Trophoblast cell (in vitro differentiated cells and primary cell): ENCODE data around the gene TNRC6C.

Experiments
- DNase-seq, 2 donors: peaks; one replicate each; pipeline ENCODE4 v3.0.0-alpha.2; 2016
- H2AFZ ChIP-seq: 2 replicates; pipeline ENCODE4 v1.6.1; 2013; ENCODE audit warnings: low read length, moderate library complexity, mild to moderate bottlenecking; ENCODE audit not compliant: insufficient read depth, poor library complexity
- H2AK5ac ChIP-seq: 2 replicates; pipeline ENCODE4 v1.6.1; 2013; ENCODE audit warnings: mild to moderate bottlenecking, low read length
- H2BK120ac ChIP-seq: 2 replicates; pipeline ENCODE4 v1.6.1; 2013; ENCODE audit warnings: low read length, mild to moderate bottlenecking, moderate library complexity; ENCODE audit not compliant: insufficient read depth, poor library complexity
- H2BK12ac ChIP-seq: 2 replicates; pipeline ENCODE4 v1.6.1; 2013; ENCODE audit warnings: mild to moderate bottlenecking, low read length, moderate library complexity
- H2BK5ac ChIP-seq: 2 replicates; pipeline ENCODE4 v1.6.1; 2013; ENCODE audit warnings: low read length, low read depth, moderate library complexity, mild to moderate bottlenecking; ENCODE audit not compliant: poor library complexity
- H3K14ac ChIP-seq: 2 replicates; pipeline ENCODE4 v1.6.1; 2013; ENCODE audit warnings: mild to moderate bottlenecking, low read length
- H3K18ac ChIP-seq: 2 replicates; pipeline ENCODE4 v1.6.1; 2013; ENCODE audit warnings: mild to moderate bottlenecking, low read length
- H3K23ac ChIP-seq: 2 replicates; pipeline ENCODE4 v1.6.1; 2013; ENCODE audit warnings: low read length
- H3K27ac ChIP-seq: 2 replicates; pipeline ENCODE4 v1.5.1; 2013; ENCODE audit warnings: low read depth, mild to moderate bottlenecking, inconsistent platforms, low read length, moderate library complexity
- H3K27me3 ChIP-seq: 2 replicates; pipeline ENCODE4 v1.6.1; 2013; ENCODE audit warnings: inconsistent platforms, mild to moderate bottlenecking, low read length, moderate library complexity; ENCODE audit not compliant: insufficient read depth
- H3K36me3 ChIP-seq, 2 experiments: 1 replicate in 1 of 2; 2 replicates in 1 of 2; pipeline ENCODE4 v1.6.1; 2013; ENCODE audit warnings: low read length in 2 of 2, mild to moderate bottlenecking in 2 of 2, moderate library complexity in 1 of 2; ENCODE audit not compliant: insufficient read depth in 2 of 2, control insufficient read depth in 1 of 2
- H3K4ac ChIP-seq: 2 replicates; pipeline ENCODE4 v1.6.1; 2013; ENCODE audit warnings: low read depth, mild to moderate bottlenecking, low read length, moderate library complexity
- H3K4me1 ChIP-seq, 2 experiments: 1 replicate in 1 of 2; 2 replicates in 1 of 2; pipeline ENCODE4 v1.6.1; 2013; ENCODE audit warnings: low read length in 2 of 2, mild to moderate bottlenecking in 2 of 2, moderate library complexity in 1 of 2; ENCODE audit not compliant: insufficient read depth in 2 of 2, control insufficient read depth in 1 of 2
- H3K4me2 ChIP-seq: 2 replicates; pipeline ENCODE4 v1.6.1; 2013; ENCODE audit warnings: inconsistent platforms, mild to moderate bottlenecking, low read length, moderate library complexity
- H3K4me3 ChIP-seq: 2 replicates; pipeline ENCODE4 v1.5.1; 2013; ENCODE audit warnings: mild to moderate bottlenecking, low read depth, low read length, inconsistent platforms
- H3K79me1 ChIP-seq: one replicate; pipeline ENCODE4 v1.6.1; 2013; ENCODE audit warnings: low read length
- H3K79me2 ChIP-seq: 2 replicates; pipeline ENCODE4 v1.6.1; 2013; ENCODE audit warnings: low read length, mild to moderate bottlenecking; ENCODE audit not compliant: control insufficient read depth, insufficient read depth, poor library complexity
- H3K9ac ChIP-seq: 2 replicates; pipeline ENCODE4 v1.6.1; 2013; ENCODE audit warnings: mild to moderate bottlenecking, low read length
- H3K9me3 ChIP-seq: 2 replicates; pipeline ENCODE4 v1.6.1; 2013; ENCODE audit warnings: low read depth, mild to moderate bottlenecking, control low read depth, inconsistent platforms, low read length; ENCODE audit not compliant: insufficient read depth
- H4K12ac ChIP-seq: 2 replicates; pipeline ENCODE4 v1.6.1; 2013; ENCODE audit warnings: low read depth, mild to moderate bottlenecking, low read length, moderate library complexity
- H4K8ac ChIP-seq: 2 replicates; pipeline ENCODE4 v1.6.1; 2013; ENCODE audit warnings: low read depth, mild to moderate bottlenecking, low read length, moderate library complexity
- H4K91ac ChIP-seq: one replicate; pipeline ENCODE4 v1.6.1; 2013; ENCODE audit warnings: low read depth, mild to moderate bottlenecking, low read length, moderate library complexity
- WGBS: extraction: QIAGEN DNeasy Blood & Tissue Kit; methylation state at CpG from one replicate; pipeline ENCODE4 v1.1.7; 2013; ENCODE audit warnings: missing lambda C conversion rate; ENCODE audit not compliant: insufficient read length, insufficient coverage; ENCODE audit errors: extremely low coverage; 5-methylcytosine and 5-hydroxymethylcytosine counted together

Gene TNRC6C

GRCh38 chr17:78126895-78127238 lies 168.4 kb downstream of the TNRC6C start:
- Histone ChIP-seq H2BK12ac (no peak overlapping the region), H2AFZ (no peak overlapping the region), H2AK5ac (no peak overlapping the region), H2BK120ac (no peak overlapping the region), H3K27me3 (no peaks in the 10 kb centered on the region), H3K4me3 (no peak overlapping the region), H3K23ac (no peak overlapping the region), H3K79me1 (peaks cover 14% of the 10 kb centered on the region), H3K9ac (no peak overlapping the region), H2BK5ac (no peak overlapping the region), H3K4me1 (peaks cover 6 to 16% of the 10 kb centered on the region in 2 experiments), H3K36me3 (peaks cover 45 to 47% of the 10 kb centered on the region in 2 experiments), H4K91ac (no peak overlapping the region), H3K14ac (no peak overlapping the region), H3K79me2 (peaks cover 10% of the 10 kb centered on the region), H3K9me3 (peaks cover 2% of the 10 kb centered on the region), H3K4ac (peak overlapping the region; percentile 4), H4K12ac (no peak overlapping the region), H3K4me2 (peak overlapping the region; percentile 68), H3K18ac (peak overlapping the region; percentile 48), H3K27ac (no peak overlapping the region), H4K8ac (peak overlapping the region; percentile 24)
- DNase-seq = no peak
- WGBS = no CpG with 5 or more reads among the region's 6 CpGs

DNA sequence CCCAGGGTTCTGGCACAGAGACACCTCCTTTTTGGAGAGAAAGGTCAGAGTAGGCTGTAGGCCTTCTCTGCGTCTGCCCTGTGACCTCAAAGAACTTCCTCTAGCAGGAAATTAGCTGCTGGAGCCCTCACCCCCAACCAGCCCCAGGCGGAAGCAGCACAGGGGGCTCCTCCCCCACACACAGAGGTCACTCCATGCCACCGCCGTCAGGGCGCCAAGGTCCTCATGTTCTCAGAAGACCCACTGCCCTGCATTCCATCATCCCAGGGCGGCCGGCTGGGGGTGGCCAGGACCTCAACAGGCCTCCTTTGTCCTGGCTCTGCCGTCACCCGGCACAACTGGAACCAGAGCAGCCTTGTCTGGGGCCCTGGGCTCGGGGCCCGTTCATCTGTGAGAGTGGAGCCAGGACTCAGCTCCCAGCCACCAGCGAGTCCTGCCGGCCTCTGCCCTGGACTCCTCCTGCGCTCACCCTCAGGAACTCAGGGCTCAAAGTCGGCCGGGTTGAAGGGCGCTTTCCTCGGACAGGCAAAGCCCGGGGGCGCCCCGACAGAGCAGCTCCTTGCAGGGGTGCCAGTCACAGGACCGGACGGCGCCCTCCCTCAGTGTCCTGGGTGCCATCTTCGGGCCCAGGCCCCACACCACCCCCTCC lies 168.9 kb downstream of the TNRC6C start:
- H2BK12ac ChIP-seq = peak overlapping the region; percentile 30
- H3K4ac ChIP-seq = peak overlapping the region; percentile 23
- H3K27me3 ChIP-seq = no peaks in the 10 kb centered on the region
- peaks cover 10% of the 10 kb centered on the region for H3K79me2 ChIP-seq
- peaks cover 6 to 18% of the 10 kb centered on the region in 2 experiments for H3K4me1 ChIP-seq
- peaks cover 14% of the 10 kb centered on the region for H3K79me1 ChIP-seq
- H3K23ac ChIP-seq = no peak overlapping the region
- H2BK120ac ChIP-seq = peak overlapping the region; percentile 89
- H4K12ac ChIP-seq = peak overlapping the region; percentile 76
- H3K9ac ChIP-seq = peak overlapping the region; percentile 14
- no peak for DNase-seq
- peak overlapping the region; percentile 55 for H2AK5ac ChIP-seq
- peak overlapping the region; percentile 69 for H3K27ac ChIP-seq
- peak overlapping the region; percentile 84 for H3K14ac ChIP-seq
- WGBS = no CpG with 5 or more reads among the region's 25 CpGs
- H3K36me3 ChIP-seq = peaks cover 40 to 42% of the 10 kb centered on the region in 2 experiments
- H3K9me3 ChIP-seq = peaks cover 2% of the 10 kb centered on the region
- peak overlapping the region; percentile 87 for H3K18ac ChIP-seq
- H2BK5ac ChIP-seq = peak overlapping the region; percentile 92
- H2AFZ ChIP-seq = peak overlapping the region; percentile 32
- H4K91ac ChIP-seq = peak overlapping the region; percentile 91
- H3K4me3 ChIP-seq = peak overlapping the region; percentile 79
- peak overlapping the region; percentile 90 for H4K8ac ChIP-seq
- H3K4me2 ChIP-seq = peak overlapping the region; percentile 68

DNA sequence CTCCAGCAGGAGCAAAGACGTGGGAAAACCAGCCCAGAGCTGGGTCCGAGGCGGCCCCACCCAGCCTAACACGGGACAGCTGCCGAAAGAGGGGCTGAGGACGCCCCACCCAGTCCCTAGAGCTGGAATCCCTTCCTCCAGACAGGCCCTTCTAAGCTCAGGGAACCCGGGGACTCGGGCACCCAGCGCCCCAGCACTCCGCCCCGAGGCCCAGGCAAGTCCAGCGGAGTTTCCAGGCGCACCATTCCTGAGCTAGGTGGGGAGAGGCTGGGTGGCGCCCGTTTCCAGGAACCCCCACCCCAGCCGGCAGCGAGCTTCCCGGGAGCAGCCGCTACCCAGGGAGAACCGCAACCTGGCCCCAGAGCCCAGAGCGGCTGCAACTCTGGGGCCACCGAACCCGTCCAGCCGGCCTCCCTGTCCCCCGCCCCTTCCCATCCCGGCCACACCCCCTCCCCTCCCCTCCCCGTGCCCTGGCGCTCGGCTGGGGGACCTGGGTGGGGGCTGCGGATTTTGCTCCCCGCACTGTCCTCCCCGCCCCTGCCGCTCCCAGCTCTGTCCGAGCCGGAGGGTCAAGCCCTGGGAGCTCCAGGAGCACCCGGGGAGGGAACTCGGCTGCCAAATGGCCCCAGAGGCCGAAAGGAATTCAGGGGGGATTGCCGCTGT lies 169.5 kb downstream of the TNRC6C start:
- WGBS = no CpG with 5 or more reads among the region's 39 CpGs
- H3K4me3 ChIP-seq = peak overlapping the region; percentile 79

GRCh38 chr17:78128551-78129350 lies 170.2 kb downstream of the TNRC6C start, which contains the start of gene TMC6:
Gene TMC6, minus strand, starts transcription at chr17:78128755. Its CDS starts 1,923 bp downstream, at chr17:78126832.
- Histone ChIP-seq H3K36me3 (peaks cover 27 to 28% of the 10 kb centered on the region in 2 experiments), H3K9me3 (peaks cover 2% of the 10 kb centered on the region), H2AK5ac (peak within 1 kb of the TSS; percentile 55), H4K8ac (peak within 1 kb of the TSS; percentile 90), H3K4me3 (peak within 1 kb of the TSS; percentile 79), H2BK5ac (peak within 1 kb of the TSS; percentile 92), H3K4ac (peak within 1 kb of the TSS; percentile 37), H3K79me1 (peaks cover 14% of the 10 kb centered on the region), H4K91ac (peak within 1 kb of the TSS; percentile 91), H3K18ac (peak within 1 kb of the TSS; percentile 87), H2BK12ac (peak within 1 kb of the TSS; percentile 32), H3K14ac (peak within 1 kb of the TSS; percentile 84), H3K27me3 (no peaks in the 10 kb centered on the region), H3K4me2 (peak within 1 kb of the TSS; percentile 88), H2AFZ (peak within 1 kb of the TSS; percentile 74), H2BK120ac (peak within 1 kb of the TSS; percentile 89), H3K27ac (peak within 1 kb of the TSS; percentile 83), H3K79me2 (peaks cover 10% of the 10 kb centered on the region), H3K23ac (no peak within 1 kb of the TSS), H3K4me1 (peaks cover 6 to 20% of the 10 kb centered on the region in 2 experiments), H3K9ac (peak within 1 kb of the TSS; percentile 85), H4K12ac (peak within 1 kb of the TSS; percentile 76)
- no CpG with 5 or more reads among the region's 54 CpGs for WGBS
- peak; percentile 40 to 70 for DNase-seq

More for the DNA sequence above, 169.5 kb downstream of the TNRC6C start:
- peaks cover 2% of the 10 kb centered on the region for H3K9me3 ChIP-seq
- H4K91ac ChIP-seq = peak overlapping the region; percentile 91
- H3K9ac ChIP-seq = peak overlapping the region; percentile 85
- H3K23ac ChIP-seq = no peak overlapping the region
- peak overlapping the region; percentile 74 for H2AFZ ChIP-seq
- H3K79me1 ChIP-seq = peaks cover 14% of the 10 kb centered on the region
- peak overlapping the region; percentile 83 for H3K27ac ChIP-seq
- H4K8ac ChIP-seq = peak overlapping the region; percentile 90
- peaks cover 6 to 20% of the 10 kb centered on the region in 2 experiments for H3K4me1 ChIP-seq
- H3K27me3 ChIP-seq = no peaks in the 10 kb centered on the region
- H2AK5ac ChIP-seq = peak overlapping the region; percentile 55
- peak overlapping the region; percentile 89 for H2BK120ac ChIP-seq
- H3K79me2 ChIP-seq = peaks cover 10% of the 10 kb centered on the region
- peak overlapping the region; percentile 84 for H3K14ac ChIP-seq
- H4K12ac ChIP-seq = peak overlapping the region; percentile 76
- H3K4me2 ChIP-seq = peak overlapping the region; percentile 88
- H3K36me3 ChIP-seq = peaks cover 33 to 35% of the 10 kb centered on the region in 2 experiments
- H3K4ac ChIP-seq = peak overlapping the region; percentile 37
- H2BK12ac ChIP-seq = peak overlapping the region; percentile 32
- peak overlapping the region; percentile 92 for H2BK5ac ChIP-seq
- DNase-seq = no peak
- H3K18ac ChIP-seq = peak overlapping the region; percentile 87
